G401.6 (cell line): Measurements from ENCODE around the gene PDHB.

Experiments
- FAIRE-seq: peaks from 2 replicates; lab custom pipeline; 2012; peaks lifted over from hg19 to GRCh38; lab: Jason Lieb, UNC

The PDHB gene

GRCh38 chr3:58398669-58399333 is 34.8 kb downstream of the PDHB start:
- no peak for FAIRE-seq

- no peak for FAIRE-seq
Measured at GRCh38 chr3:58394339-58394738, 39.3 kb downstream of the PDHB start.

GRCh38 chr3:58392181-58392580 is 41.5 kb downstream of the PDHB start:
- no peak for FAIRE-seq

- FAIRE-seq = no peak
Measured at GRCh38 chr3:58391156-58391865, 42.3 kb downstream of the PDHB start.

GRCh38 chr3:58388550-58389091 is 45.0 kb downstream of the PDHB start:
- no peak for FAIRE-seq

- FAIRE-seq = no peak
Measured at GRCh38 chr3:58387650-58388546, 45.7 kb downstream of the PDHB start.

GRCh38 chr3:58386626-58387365 is 46.8 kb downstream of the PDHB start:
- FAIRE-seq = no peak

- FAIRE-seq = no peak
Measured at GRCh38 chr3:58384381-58385090, 49.1 kb downstream of the PDHB start.

- FAIRE-seq = no peak
Measured at GRCh38 chr3:58383904-58384303, 49.7 kb downstream of the PDHB start.

GRCh38 chr3:58383476-58383875 is 50.2 kb downstream of the PDHB start:
- FAIRE-seq = no peak

GRCh38 chr3:58379351-58380073 is 54.1 kb downstream of the PDHB start:
- FAIRE-seq = no peak

- FAIRE-seq = no peak
Measured at GRCh38 chr3:58377750-58378149, 55.9 kb downstream of the PDHB start.
